GM12873 (cell line): ENCODE data around the gene SMIM36.
A peak's percentile ranks its signal among the peaks of the same experiment; 100 is the strongest.

Source experiments
- CTCF ChIP-seq: IDR thresholded peaks from 2 replicates; pipeline ENCODE4 v1.5.1; 2012; ENCODE audit warnings: low read depth, mild to moderate bottlenecking, moderate library complexity, low read length, control low read depth; ENCODE audit not compliant: insufficient read depth; ENCODE audit errors: missing control alignments

Gene SMIM36

GRCh38 chr17:55510986-55511721 lies at the start of gene SMIM36:
TSS of gene SMIM36 (minus strand) at chr17:55511452.
- no peak for TF ChIP-seq CTCF

GRCh38 chr17:55555772-55556171 lies 44.5 kb upstream of the SMIM36 start:
- TF ChIP-seq CTCF: no peak

- TF ChIP-seq CTCF: peak; percentile 55
These were observed 37.9 kb upstream of the SMIM36 start for GRCh38 chr17:55549140-55549539.

- TF ChIP-seq CTCF: no peak
These were observed 35.9 kb upstream of the SMIM36 start for GRCh38 chr17:55546991-55547664.

- no peak for TF ChIP-seq CTCF
These were observed 35.2 kb upstream of the SMIM36 start for GRCh38 chr17:55546481-55546880.

GRCh38 chr17:55545806-55546205 lies 34.6 kb upstream of the SMIM36 start:
- no peak for TF ChIP-seq CTCF

GRCh38 chr17:55543709-55544108 lies 32.5 kb upstream of the SMIM36 start:
- no peak for TF ChIP-seq CTCF
